Liver (tissue), 3 donors: Measurements from ENCODE around the gene MLXIP.

Experiments
- ATF3 ChIP-seq: IDR thresholded peaks from 2 replicates; pipeline ENCODE4 v1.6.1; 2016; ENCODE audit warnings: antibody characterized with exemption
- CTCF ChIP-seq: fragments of 150-350 bp; IDR thresholded peaks from 2 replicates; pipeline ENCODE4 v1.5.1; 2017; ENCODE audit warnings: improper control_type of control experiment, low read depth, low read length; ENCODE audit not compliant: missing input control
- FOXA1 ChIP-seq: IDR thresholded peaks from 2 replicates; pipeline ENCODE4 v1.6.1; 2016; ENCODE audit warnings: antibody characterized with exemption
- GABPA ChIP-seq, 2 donors: IDR thresholded peaks in 1 of 2; conservative IDR thresholded peaks in 1 of 2; 2 replicates each; pipeline ENCODE4 v1.6.1; 2016; ENCODE audit warnings: antibody characterized with exemption in 2 of 2, mild to moderate bottlenecking in 1 of 2, moderate library complexity in 1 of 2
- MAX ChIP-seq: IDR thresholded peaks from 2 replicates; pipeline ENCODE4 v1.6.1; 2016; ENCODE audit warnings: antibody characterized with exemption
- NR2F2 ChIP-seq: IDR thresholded peaks from 2 replicates; pipeline ENCODE4 v1.6.1; 2016; ENCODE audit warnings: antibody characterized with exemption
- RAD21 ChIP-seq, 2 donors: IDR thresholded peaks; 2 replicates each; pipeline ENCODE4 v1.6.1; 2016; ENCODE audit warnings: antibody characterized with exemption in 2 of 2, mild to moderate bottlenecking in 2 of 2
- REST ChIP-seq: IDR thresholded peaks from 2 replicates; pipeline ENCODE4 v1.6.1; 2016; ENCODE audit warnings: antibody characterized with exemption, mild to moderate bottlenecking
- SP1 ChIP-seq: IDR thresholded peaks from 2 replicates; pipeline ENCODE4 v1.6.1; 2018; ENCODE audit warnings: antibody characterized with exemption, mild to moderate bottlenecking
- TAF1 ChIP-seq: conservative IDR thresholded peaks from 2 replicates; pipeline ENCODE4 v1.6.1; 2016; ENCODE audit warnings: antibody characterized with exemption, mild to moderate bottlenecking
- YY1 ChIP-seq: IDR thresholded peaks from 2 replicates; pipeline ENCODE4 v1.6.1; 2016; ENCODE audit warnings: antibody characterized with exemption, mild to moderate bottlenecking
- donor health status: healthy.
- donor health status: healthy.

- TF ChIP-seq RAD21 (IDR thresholded peaks at IDR 0.05) (peak in 1 of 2 donors; percentile 41), CTCF (no peak), REST (no peak), TAF1 (no peak), ATF3 (no peak), YY1 (no peak), NR2F2 (no peak), FOXA1 (no peak), MAX (no peak), GABPA (IDR thresholded peaks at IDR 0.05 in 1 of 2, conservative IDR thresholded peaks at IDR 0.05 in 1 of 2) (no peak), SP1 (peak; percentile 18)
These were observed 54.8 kb downstream of the MLXIP start for GRCh38 chr12:122133192-122133950.
